ENCODE results near the gene SRP54. TPM values are rescaled to one million over a fixed set of nuclear protein-coding genes. Genes with fewer than 3 reads are reported as not detected.
A peak's percentile ranks its signal among the peaks of the same experiment; 100 is the strongest.

The SRP54 gene
- polyA plus RNA-seq, 3 donors = 24.9 to 33.6 (median 25.4) TPM

- Histone ChIP-seq H4K20me1 (ENCODE audit: insufficient read depth, low read length) (no peaks in the 10 kb centered on the region), H3K4me3 (replicated peaks in 1 of 3; ENCODE audit: low read depth in 2 of 3, low read length in 3 of 3) (no peak overlapping the region), H3K9me3 (replicated peaks in 1 of 2; ENCODE audit: control insufficient read depth in 1 of 2, insufficient read depth in 1 of 2, low read length in 2 of 2) (no peaks in the 10 kb centered on the region), H3K36me3 (replicated peaks in 1 of 2; ENCODE audit: control insufficient read depth in 1 of 2, insufficient read depth in 2 of 2, low read length in 2 of 2) (peaks cover 8 to 39% of the 10 kb centered on the region in 2 donors), H3K9ac (ENCODE audit: insufficient read depth, low read length, poor library complexity, severe bottlenecking) (no peak overlapping the region), H3K4me1 (ENCODE audit: control insufficient read depth in 1 of 2, insufficient read depth in 2 of 2, low read length in 2 of 2) (no peaks in the 10 kb centered on the region), H3K27ac (ENCODE audit: low read depth in 1 of 2, low read length in 2 of 2) (no peak overlapping the region), H3K4me2 (replicated peaks; ENCODE audit: extremely low read depth, low read length, poor library complexity, severe bottlenecking) (no peak overlapping the region), H3K79me2 (ENCODE audit: insufficient read depth, low read length) (no peaks in the 10 kb centered on the region), H2AFZ (ENCODE audit: insufficient read depth, low read depth, low read length, poor library complexity, severe bottlenecking) (no peak overlapping the region), H3K27me3 (ENCODE audit: control insufficient read depth in 2 of 2, insufficient read depth in 2 of 2, low read length in 2 of 2) (no peaks in the 10 kb centered on the region)
- 83% methylated on average over 1 of the region's 3 CpGs for WGBS (ENCODE audit: insufficient coverage)
- Mint-ChIP-seq H3K27me3 (ENCODE audit: low read depth in 3 of 3) (no peaks in the 10 kb centered on the region), H3K9me3 (peaks cover 0 to 7% (median 2%) of the 10 kb centered on the region in 7 donors), H3K4me1 (peaks cover 3% of the 10 kb centered on the region), H3K4me3 (no peak overlapping the region), H3K36me3 (peaks cover 42 to 79% of the 10 kb centered on the region in 2 donors), H3K27ac (peak overlapping the region in 1 of 7 donors; percentile 73)
- intact Hi-C loops (cut with micrococcal nuclease) = no loop called here
- no peak for DNase-seq
- TF ChIP-seq CTCF (IDR thresholded peaks at IDR 0.05) = no peak
Observed at GRCh38 chr14:35072226-35072625, 89.4 kb downstream of the SRP54 start.

- Mint-ChIP-seq H3K4me3 (no peak overlapping the region), H3K4me1 (peaks cover 3% of the 10 kb centered on the region), H3K27me3 (ENCODE audit: low read depth in 3 of 3) (no peaks in the 10 kb centered on the region), H3K9me3 (peaks cover 0 to 6% (median 2%) of the 10 kb centered on the region in 7 donors), H3K36me3 (peaks cover 36 to 73% of the 10 kb centered on the region in 2 donors), H3K27ac (no peak overlapping the region)
- H3K4me2 ChIP-seq (replicated peaks; ENCODE audit: extremely low read depth, low read length, poor library complexity, severe bottlenecking) = no peak overlapping the region
- H3K9ac ChIP-seq (ENCODE audit: insufficient read depth, low read length, poor library complexity, severe bottlenecking) = no peak overlapping the region
- H3K4me1 ChIP-seq (ENCODE audit: control insufficient read depth in 1 of 2, insufficient read depth in 2 of 2, low read length in 2 of 2) = no peaks in the 10 kb centered on the region
- DNase-seq = no peak
- H3K27ac ChIP-seq (ENCODE audit: low read depth in 1 of 2, low read length in 2 of 2) = no peak overlapping the region
- no peak for TF ChIP-seq CTCF (IDR thresholded peaks at IDR 0.05)
- H3K4me3 ChIP-seq (replicated peaks in 1 of 3; ENCODE audit: low read depth in 2 of 3, low read length in 3 of 3) = no peak overlapping the region
- no CpG with 5 or more reads among the region's 1 CpG for WGBS (ENCODE audit: insufficient coverage)
- no peaks in the 10 kb centered on the region for H3K9me3 ChIP-seq (replicated peaks in 1 of 2; ENCODE audit: control insufficient read depth in 1 of 2, insufficient read depth in 1 of 2, low read length in 2 of 2)
- H3K27me3 ChIP-seq (ENCODE audit: control insufficient read depth in 2 of 2, insufficient read depth in 2 of 2, low read length in 2 of 2) = no peaks in the 10 kb centered on the region
- H3K36me3 ChIP-seq (replicated peaks in 1 of 2; ENCODE audit: control insufficient read depth in 1 of 2, insufficient read depth in 2 of 2, low read length in 2 of 2) = peaks cover 12 to 35% of the 10 kb centered on the region in 2 donors
- no peak overlapping the region for H2AFZ ChIP-seq (ENCODE audit: insufficient read depth, low read depth, low read length, poor library complexity, severe bottlenecking)
- intact Hi-C loops (cut with micrococcal nuclease) = no loop called here
- H3K79me2 ChIP-seq (ENCODE audit: insufficient read depth, low read length) = no peaks in the 10 kb centered on the region
- no peaks in the 10 kb centered on the region for H4K20me1 ChIP-seq (ENCODE audit: insufficient read depth, low read length)
Observed at GRCh38 chr14:35073486-35073885, 90.7 kb downstream of the SRP54 start.
